Activated effector memory CD4-positive, alpha-beta T cell treated with Interleukin-2 at 50 U/mL for 16 hours (primary cell): ENCODE measurements around the gene STARD13.

Experiments
- DNase-seq: peaks from one replicate; pipeline ENCODE4 v3.0.0-alpha.2; 2020

Gene STARD13

DNA sequence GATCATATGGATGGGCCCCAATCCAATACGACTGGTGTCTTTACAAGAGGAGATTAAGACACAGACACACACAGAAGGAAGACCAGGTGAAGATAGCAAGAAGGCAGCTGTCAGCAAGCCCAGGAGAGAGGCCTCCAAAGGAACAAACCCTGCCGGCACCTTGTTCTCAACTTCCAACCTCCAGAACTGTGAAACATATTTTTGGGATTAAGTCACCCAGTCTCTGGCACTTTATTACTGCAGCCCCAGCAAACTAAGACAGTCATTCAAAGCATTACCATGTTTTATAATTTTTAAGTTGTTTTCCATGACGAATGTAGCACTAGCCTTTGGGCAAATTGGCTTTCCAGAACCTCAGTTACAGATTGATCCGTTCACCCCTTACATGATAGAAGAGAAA is 11.3 kb downstream of the STARD13 start:
- DNase-seq = no peak

DNA sequence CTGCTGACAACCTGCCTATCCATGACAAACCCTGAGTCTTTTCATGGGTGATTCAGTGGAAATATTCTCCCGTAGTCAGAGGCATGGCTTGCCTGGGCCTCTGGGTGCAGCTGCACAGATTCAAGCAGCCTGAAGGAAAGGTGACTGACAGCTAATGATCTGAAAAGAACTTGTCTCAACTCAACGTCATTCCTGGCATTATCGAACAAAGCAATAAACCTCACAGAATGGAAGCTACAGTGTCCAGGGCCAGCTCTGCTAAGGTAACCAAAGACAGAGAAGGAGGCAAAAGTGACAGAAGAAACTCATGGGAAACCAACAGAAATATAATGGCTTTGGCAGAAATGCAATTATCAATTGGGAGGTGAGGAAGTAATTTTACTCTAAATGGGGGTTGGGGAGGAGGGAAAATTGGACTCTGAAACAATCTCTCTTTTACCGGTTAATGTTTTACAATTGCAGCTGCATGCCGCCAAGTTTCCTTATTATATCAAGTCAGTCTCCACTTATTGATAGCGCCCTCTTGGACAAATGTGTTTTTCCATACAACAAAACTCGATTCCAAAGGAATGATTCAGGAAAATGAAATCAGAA is 12.9 kb downstream of the STARD13 start:
- no peak for DNase-seq

DNA sequence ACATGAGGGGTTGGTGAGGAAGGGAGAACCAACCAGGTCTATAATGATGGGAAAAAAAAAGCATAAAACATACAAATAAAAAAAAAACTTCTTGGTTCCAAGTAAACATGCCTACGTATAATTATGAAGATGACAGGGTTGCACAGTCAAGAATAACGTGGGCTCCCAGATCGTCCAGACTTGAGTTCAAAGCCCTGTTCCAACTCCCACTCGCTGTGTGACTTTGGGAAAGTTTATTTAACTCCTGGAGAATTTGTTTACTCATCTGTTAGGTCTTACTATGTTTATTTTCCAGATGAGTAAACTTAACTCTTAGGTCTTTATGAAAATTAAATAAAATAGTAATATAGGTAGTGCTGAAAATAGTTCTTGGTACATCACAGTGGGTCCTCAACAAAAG is 13.8 kb downstream of the STARD13 start:
- no peak for DNase-seq

DNA sequence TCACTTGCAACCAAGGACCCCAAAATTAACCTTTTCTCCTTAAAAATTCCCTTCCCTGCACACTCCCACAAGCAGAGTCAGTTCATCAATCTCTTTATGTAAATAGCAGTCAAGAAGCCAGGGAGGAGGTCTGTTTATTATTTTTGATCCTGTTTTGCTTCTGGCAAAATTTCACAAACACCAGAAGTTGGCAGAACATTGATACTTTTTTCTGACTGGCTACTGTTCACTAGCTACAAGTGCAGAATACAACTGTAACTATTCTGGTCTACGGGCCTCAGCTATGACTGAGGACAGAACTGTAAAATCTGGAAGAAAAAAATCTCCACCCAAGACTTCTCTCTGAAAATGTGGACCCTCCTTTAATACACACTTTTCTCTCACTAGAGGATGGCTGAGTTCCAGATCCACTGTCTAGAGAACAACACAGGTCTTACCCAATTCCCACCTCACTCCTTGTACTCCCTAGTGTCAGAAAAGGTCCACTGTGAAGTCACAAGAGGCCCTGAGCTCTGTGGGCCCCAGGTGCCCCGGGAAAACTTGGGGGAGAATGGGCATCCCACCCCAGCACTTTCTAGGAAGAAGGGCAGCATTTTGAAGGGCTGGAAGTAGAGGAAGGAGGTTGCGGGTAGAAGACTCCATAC is 14.5 kb downstream of the STARD13 start:
- no peak for DNase-seq

DNA sequence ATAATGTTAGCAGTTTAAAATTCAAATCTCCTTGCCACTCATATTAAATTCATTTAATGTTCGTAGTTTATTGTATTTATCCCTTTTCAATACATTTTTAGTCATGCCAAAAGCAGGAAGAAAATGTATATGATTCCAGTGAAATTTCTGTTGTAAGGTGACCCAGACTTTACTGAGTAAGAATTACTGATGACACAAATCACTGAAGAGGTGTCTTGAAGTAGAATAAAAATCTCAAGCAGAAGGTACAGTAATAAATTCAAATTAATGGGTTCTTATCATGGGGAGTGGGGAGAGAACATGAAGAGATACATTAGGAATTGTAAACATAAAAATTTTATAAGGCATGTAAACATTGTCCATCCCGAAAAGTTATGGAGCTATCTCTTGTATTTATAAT is 19.9 kb downstream of the STARD13 start:
- DNase-seq = no peak

DNA sequence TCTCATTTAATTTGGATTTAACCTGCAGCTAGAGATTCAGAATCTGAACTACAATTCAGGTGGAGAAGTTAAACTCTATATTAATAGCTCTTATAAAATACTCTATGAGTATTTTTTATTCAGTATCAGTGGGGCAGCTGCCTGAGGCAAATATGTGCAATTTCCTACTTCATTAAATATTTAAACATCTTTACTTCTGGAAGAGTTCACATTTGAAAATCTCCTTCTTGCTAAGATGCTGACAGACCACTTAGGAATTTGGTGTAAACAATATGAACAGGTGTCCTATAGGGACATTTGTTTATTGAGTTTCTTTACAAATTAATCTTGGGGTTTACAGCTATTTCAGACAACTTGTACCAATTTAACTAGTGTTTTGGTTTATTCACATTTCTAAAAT is 20.4 kb downstream of the STARD13 start:
- no peak for DNase-seq

DNA sequence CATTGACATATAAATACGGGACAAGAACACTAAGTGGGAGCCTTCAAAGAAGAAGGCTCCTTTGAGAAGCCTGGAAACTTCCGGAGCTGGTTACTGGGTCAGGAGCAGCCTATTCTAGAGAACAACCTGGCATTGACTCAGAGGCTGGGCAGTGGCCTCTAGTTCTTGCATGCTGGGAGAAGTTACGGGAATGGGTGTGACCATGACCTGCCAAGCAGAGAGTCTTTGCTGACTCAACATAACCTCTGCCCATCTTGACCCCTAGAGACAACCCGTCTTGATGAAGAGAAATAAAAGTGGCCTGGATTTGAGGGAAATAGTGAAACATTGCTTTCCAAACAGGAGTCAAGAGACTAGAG is 21.0 kb downstream of the STARD13 start:
- no peak for DNase-seq

DNA sequence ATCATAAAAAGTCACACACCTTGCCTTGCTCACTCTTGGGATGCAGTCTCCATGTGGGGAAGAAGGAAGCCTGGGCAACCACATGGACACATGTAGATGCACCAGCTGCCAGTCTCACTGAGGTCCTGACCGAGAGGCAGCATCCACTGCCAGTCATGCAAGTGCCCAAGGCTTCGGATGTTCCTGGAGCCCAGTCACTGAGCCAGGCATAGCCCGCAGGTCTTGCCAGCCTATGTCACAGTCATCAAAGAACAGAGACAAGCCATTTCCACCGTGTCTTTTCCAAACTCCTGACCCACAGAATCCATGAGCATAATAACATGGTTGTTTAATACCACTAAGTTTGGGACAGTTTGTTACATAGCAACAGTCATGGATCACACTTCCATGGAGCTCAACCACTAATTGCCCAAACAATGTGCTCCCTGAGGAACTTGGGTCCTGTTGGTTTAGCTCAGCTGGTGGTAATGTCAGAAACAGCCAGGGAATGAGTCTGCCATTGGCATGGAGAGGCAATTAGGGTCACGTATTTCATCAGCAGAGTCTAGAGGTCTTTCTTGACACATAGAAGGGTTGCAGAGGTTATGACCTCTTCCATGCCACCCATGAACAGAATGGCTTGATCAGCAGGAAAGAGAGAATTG is 21.5 kb downstream of the STARD13 start:
- no peak for DNase-seq

DNA sequence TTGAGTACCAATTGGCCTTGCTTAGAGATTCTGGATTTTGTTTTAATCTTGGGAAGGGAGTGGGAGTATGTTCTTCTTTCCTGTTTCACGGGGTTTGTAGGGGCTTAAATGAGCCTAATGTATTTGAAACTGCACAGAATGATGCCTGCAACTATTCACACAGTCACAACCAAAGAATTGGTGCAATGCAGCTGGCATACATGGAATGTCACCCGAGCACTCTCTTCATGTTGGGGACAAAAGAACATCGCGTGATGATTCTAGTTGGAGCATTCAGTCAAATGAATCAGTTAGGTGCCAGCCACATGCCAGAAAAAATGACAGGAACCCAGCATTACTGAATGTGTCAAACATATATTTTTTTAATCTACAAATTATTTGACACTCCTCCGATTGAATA is 22.1 kb downstream of the STARD13 start:
- DNase-seq = no peak

DNA sequence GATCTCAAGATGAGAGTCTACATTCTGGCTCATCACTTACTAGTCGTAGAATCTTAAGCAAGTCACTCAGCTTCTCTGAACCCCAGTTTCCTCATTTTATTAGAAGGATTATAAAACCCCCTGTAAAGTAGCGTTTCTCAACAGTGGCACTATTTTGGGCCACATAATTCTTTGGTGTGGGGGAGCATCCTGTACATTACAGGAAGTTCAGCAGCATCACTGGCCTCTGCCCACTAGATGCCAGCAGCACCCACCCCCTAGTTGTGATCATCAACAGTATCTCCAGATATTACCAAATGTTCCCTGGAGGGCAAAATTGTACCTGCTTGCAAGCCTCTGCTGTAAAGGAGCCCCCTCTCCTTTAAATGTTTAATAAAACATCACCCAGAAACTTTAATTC is 22.6 kb downstream of the STARD13 start:
- DNase-seq = no peak

DNA sequence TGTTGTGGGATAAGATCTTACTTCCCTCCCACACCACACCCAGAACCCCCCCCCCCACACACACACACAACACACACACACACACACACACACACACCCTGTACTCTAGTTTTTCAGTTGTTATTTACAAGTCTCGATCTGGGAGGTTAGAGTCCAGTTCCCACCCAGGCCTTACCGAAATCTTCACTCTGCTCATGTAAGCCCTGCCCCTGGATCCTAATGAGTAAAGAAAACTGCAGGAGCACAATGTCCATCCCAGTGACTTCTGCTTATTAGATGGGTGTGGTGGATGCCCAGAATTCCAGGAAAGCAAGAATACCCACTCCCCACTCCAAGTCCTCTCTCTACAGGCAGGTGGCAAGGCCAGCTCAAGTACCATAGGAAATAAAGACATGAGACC is 23.0 kb downstream of the STARD13 start:
- DNase-seq = no peak

DNA sequence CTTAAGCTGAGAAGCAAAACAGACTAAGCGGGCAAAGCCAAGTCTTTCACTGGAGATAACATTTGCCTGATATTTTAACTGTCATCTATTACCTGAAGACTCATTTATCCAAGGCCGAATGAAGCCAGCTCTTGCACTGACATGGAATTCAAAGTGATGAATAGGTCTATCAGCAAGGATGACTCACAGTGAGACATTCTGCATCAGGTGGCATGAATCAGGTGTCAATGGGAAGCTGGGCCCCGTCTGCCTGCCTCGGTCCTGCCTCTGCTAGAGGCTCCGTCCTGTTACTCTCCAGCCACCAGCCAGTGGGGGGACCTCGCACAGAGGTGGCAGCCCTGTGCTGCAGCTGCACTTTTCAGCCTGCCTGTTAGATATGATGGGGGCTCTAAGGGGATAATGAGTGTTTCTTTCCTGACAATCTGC is 23.5 kb downstream of the STARD13 start:
- DNase-seq = no peak

DNA sequence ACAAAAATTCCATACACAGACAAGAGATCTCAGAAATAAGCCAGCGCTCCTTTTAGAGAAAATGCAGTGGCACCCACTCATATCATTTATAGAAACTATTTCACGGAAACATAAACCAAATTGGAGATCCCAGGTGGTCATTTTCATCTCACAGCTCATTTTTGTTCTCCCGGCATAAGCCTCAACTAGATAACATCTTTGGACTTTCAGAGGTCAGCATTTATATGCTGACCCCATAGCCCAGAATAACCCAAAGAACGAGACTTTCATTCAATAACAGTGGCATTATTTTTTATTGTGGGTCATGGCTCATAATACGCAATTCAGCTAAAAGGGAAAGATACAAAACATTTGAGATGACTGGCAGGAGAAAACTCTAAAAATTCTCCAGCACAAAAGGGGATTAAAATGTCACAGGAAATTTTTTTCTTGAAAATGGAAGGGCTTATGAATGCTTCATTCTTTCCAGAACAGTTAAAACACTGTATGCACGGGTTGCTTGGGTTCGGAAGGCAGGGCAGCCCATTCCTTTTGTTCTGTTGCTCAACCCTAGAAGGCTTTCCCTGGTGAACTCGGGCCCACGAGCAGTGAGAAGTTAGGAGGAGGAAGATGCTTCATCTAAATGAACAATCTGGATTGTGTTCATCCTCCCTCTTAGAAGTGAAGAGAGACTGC is 24.0 kb downstream of the STARD13 start:
- DNase-seq = no peak

DNA sequence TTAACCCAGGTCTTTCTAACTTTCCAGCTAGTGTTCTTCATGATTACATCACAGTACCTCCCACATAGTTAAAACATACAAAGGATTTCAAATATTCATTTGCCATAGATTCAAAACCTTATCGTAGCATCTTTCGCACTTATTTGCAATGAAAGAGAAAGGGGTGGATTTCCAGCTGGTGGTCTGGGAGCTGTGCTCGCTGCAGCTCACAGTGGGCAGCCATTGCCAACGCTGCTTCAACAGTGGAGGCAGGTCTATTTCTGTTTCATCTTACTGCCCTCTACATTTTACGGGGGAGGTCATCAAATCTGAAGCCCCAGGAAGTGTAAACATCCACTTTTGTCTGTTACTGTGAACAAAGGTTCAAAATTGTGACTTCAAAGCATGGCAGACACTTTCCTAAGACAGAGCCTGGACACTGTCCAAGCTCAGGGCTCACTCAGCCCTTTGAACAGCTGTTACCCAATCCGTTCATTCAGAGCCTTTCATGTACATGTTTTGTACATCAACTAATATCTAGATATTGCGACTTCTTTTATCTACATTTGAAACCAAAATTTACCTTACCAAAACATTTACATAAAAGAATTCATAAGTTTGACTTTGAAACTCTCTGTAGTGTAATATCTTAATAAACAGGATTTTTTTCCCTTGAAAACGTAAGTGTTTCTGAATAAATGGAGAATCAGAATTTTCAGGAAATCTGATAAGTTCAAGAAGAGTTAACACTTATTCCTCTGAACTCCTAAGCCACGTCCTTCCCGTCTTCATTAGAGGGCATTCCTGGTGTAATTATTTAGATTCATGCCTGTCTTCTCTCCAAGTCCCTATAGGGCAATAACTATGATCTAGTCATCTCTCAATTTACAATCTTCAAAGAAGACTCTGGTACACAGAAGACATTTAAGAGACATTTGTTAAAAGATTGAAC is 25.1 kb downstream of the STARD13 start:
- DNase-seq = no peak

DNA sequence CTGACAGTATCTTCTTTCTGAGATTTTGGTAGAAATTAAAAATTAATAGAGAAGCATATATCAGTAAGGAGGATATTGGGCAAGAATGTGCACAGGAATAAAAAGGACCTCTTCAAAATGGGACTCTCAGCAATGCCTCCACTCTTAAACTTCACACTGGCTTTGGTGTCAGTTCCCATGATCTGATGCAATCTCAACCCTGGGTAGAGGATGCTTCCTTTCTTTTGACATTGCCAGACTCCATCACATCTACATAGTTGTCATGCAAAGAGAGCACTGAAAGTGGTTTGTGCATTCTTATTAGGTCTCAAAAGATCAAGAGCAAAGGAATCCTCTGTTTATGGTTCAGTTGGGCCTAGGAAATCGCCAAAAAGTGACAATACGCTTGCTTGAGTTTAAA is 26.3 kb downstream of the STARD13 start:
- DNase-seq = no peak

DNA sequence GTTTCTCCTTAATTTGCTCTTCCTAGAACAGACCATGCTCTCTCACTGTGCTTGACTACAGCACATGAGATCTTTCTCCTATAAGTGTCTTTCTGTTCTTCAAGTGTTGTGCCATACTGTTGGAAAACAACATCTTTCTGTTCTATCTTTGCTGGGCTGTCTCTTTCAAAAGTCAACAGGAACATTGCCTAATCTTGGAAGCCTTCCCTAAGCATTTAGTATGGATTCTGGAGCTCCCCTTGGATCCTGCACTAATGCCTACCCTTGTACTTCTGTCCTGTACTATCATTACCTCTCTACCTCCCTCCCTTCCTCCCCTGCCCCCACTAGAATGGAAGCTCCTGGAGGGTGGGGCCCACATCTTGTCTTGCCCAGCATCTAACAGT is 26.8 kb downstream of the STARD13 start:
- DNase-seq = no peak

DNA sequence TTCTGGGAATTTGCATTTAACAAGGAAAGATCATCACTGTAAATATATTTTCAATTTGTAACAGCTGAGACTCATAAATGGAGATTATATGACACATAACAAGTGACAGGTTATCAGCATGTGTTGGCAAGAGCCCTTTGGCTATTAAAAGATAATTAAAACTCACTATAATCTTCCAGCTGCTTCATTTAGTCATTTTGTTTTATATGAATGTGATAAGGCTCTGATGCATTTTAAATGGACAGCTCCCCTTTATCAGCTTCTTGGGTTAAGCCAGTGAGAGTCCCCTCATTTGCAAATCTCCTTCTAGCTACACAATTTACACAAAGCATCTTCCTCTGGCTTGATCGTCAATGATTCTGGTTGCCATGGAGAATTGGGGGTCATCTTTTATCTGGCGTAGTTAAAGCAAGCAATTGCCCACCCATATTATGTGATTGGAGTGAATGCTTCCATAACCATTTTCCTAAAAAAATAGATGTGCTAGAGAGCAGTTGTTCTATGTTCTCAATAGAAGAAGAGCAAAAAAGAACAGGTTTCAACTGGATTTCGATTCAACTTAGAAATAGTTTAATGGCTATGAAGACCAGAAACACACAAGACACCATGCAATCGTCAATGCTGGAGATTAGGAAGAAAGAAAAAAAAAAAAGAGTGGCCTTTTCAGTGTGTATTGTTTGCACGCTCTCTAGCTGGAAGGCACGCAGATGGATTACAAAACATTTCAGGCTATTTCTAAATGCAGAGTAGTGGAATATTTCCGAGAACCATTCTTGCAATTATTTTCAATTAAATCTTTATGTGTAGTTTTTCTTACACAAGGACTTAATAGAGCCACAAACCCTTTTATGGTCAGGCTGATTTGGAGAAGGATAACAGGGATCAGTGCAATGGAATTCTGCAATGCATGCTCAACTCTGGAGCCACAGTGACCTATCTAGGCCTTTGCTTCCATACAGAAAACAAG is 27.4 kb downstream of the STARD13 start:
- no peak for DNase-seq

DNA sequence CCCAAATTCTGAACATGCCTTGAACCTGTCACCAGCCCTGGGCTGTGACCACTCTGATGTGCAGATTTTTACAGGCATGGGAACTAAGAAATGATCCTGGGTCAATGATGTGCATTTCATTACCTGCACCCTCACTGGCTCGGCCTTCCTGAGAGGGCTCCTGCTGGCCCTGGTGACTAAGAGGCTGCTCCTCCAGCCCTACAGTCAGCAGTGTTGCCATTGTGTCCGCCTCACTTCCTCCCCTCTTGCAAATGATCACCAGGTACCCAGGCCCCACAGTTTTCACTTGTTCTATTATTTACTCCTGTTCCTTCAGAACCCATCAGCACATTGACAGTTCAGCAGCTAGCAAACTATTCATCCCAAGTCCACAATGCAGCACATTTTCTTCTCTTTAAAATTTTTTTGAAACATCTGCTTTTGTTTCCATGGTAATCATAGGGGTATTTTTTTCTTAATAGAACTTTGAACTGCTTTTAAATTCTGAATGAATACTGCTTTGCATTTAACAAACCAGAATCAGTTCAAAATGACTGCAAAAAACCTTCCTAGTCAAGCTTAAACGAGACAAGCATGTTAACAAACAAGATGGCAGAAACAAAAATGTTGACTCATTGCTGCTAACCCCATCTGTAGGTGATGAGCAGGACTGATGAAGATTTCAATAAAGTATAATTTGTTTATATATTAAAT is 29.3 kb downstream of the STARD13 start:
- DNase-seq = no peak

DNA sequence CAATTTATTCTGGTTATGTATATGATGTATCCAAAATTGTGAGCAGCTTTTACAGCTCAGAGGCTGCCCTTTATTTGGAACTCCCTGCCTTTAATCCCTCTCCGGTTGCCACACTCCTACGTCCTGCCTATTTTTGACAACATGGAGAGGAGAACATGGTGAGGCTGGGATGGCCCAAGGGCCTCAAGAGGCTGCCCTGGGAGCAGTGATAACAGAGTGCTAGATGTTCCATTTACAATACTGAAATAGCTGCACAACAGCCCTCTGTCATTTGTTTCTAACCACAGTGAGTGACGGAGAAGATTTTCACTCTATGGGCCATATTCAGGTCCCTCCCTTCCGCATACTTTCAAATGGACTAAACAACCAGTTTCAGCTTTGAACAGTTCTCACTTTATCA is 33.4 kb downstream of the STARD13 start:
- DNase-seq = no peak

DNA sequence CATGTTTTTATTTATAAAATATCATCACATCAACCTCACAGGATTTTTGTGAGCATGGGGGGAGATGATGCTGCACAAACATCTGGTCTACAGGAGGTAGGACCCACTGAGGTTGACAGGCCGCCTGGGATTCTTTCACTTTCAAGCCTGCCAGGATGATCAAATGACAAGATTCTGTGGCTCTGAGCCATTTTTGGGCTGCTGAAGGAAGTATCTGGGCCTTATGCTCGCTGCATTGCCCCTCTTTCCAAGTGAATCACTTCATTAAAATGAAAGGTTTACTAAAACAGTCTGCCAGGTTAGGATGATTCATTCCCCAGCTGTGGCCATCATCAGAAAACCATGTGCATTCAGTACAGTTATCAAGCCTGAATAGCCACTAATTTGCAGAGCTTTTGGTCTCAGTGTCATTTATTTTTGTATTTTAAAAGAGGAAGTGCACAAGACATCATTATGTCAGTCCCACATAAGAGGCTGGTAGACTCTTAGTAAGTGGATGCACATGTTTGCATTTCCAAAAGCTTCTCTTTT is 34.4 kb downstream of the STARD13 start:
- DNase-seq = no peak

DNA sequence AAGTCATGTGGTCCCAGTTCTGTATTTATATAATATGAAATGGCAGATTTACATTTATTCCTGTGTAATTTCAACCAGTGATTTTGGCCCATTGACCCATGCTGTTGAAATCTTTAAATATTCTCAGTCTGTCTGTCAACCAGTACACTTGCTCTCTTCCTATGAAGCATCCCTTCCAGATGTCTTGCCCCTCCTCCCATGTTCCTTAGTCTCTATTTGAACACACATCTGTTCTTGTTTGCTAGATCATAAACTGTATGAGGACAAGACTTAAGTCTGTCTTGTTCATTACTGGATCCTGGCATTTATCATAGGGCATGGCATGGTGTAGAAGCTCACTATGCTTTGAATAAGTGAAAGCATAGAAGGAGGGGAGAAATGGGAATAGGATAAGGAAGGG is 34.9 kb downstream of the STARD13 start:
- no peak for DNase-seq
